Keratinocyte (primary cell): ENCODE results near the gene PCED1A. TPM values are rescaled to one million over a fixed set of nuclear protein-coding genes. Genes with fewer than 3 reads are reported as not detected.

Experiments
- DNase-seq: peaks from one replicate; pipeline ENCODE4 v3.0.0-alpha.2; 2011; ENCODE audit warnings: low read depth, missing footprints, low spot score
- FAIRE-seq: peaks from 2 replicates; lab custom pipeline; 2011; peaks lifted over from hg19 to GRCh38; lab: Jason Lieb, UNC
- H2AFZ ChIP-seq: 2 replicates; pipeline ENCODE4 v1.6.0; 2012; ENCODE audit warnings: low read length, control low read depth, inconsistent platforms; ENCODE audit not compliant: control insufficient read depth
- H3K27ac ChIP-seq: 2 replicates; pipeline ENCODE4 v1.5.1; 2011; ENCODE audit warnings: low read length; ENCODE audit not compliant: control insufficient read depth, insufficient read depth
- H3K27me3 ChIP-seq: 3 replicates; pipeline ENCODE4 v1.6.0; 2011; ENCODE audit warnings: low read length; ENCODE audit not compliant: control insufficient read depth, insufficient read depth; ENCODE audit errors: extremely low read depth
- H3K36me3 ChIP-seq, 2 experiments: 2 replicates in 1 of 2; 3 replicates in 1 of 2; pipeline ENCODE4 v1.5.1; 2011; ENCODE audit warnings: low read length in 2 of 2, mild to moderate bottlenecking in 1 of 2; ENCODE audit not compliant: control insufficient read depth in 2 of 2, insufficient read depth in 2 of 2; ENCODE audit errors: extremely low read depth in 1 of 2
- H3K4me1 ChIP-seq: 3 replicates; pipeline ENCODE4 v1.5.1; 2011; ENCODE audit warnings: low read length; ENCODE audit not compliant: control insufficient read depth, insufficient read depth; ENCODE audit errors: extremely low read depth
- H3K4me2 ChIP-seq: 3 replicates; pipeline ENCODE4 v1.6.0; 2011; ENCODE audit warnings: low read depth, low read length; ENCODE audit not compliant: control insufficient read depth, insufficient read depth; ENCODE audit errors: extremely low read depth
- H3K4me3 ChIP-seq, 3 experiments: fragments of 200-600 bp in 1 of 3; sonication (generic) in 1 of 3; 2 replicates in 2 of 3; 3 replicates in 1 of 3; pipeline ENCODE4 v1.5.1; 2011 to 2016; ENCODE audit warnings: low read length in 3 of 3, mild to moderate bottlenecking in 3 of 3, control low read depth in 2 of 3, inconsistent platforms in 1 of 3, low read depth in 1 of 3, mixed read lengths in 1 of 3, mixed run types in 1 of 3, moderate library complexity in 1 of 3; ENCODE audit not compliant: control insufficient read depth in 2 of 3, insufficient read depth in 2 of 3; ENCODE audit errors: extremely low read depth in 1 of 3
- H3K79me2 ChIP-seq: 2 replicates; pipeline ENCODE4 v1.6.0; 2012; ENCODE audit warnings: low read length; ENCODE audit not compliant: control insufficient read depth, insufficient read depth
- H3K9ac ChIP-seq: 3 replicates; pipeline ENCODE4 v1.6.0; 2011; ENCODE audit warnings: low read length; ENCODE audit not compliant: control insufficient read depth, insufficient read depth; ENCODE audit errors: extremely low read depth
- H3K9me1 ChIP-seq: 3 replicates; pipeline ENCODE4 v1.6.0; 2011; ENCODE audit warnings: low read length; ENCODE audit not compliant: control insufficient read depth, insufficient read depth; ENCODE audit errors: extremely low read depth
- H3K9me3 ChIP-seq: 2 replicates; pipeline ENCODE4 v1.5.1; 2012; ENCODE audit warnings: low read depth, low read length; ENCODE audit not compliant: control insufficient read depth
- H4K20me1 ChIP-seq: 3 replicates; pipeline ENCODE4 v1.6.0; 2011; ENCODE audit warnings: low read length; ENCODE audit not compliant: control insufficient read depth, insufficient read depth; ENCODE audit errors: extremely low read depth
- EZH2 ChIP-seq: IDR thresholded peaks from one replicate; pipeline ENCODE4 v1.6.1; 2012; ENCODE audit warnings: inconsistent platforms, mild to moderate bottlenecking, low read length, moderate library complexity
- dilution Hi-C: fragments of 300-500 bp; cut with MboI; formaldehyde crosslinking; loops from one replicate; pipeline ENCODE4 v1.7.0; 2020; ENCODE audit warnings: low sequenced_read_pairs; ENCODE audit not compliant: extremely low pct_ligation_motif_present
- polyA plus RNA-seq, 5 experiments: library from polyadenylated mRNA; depleted of rRNA in 3 of 5; stranded (reverse) in 3 of 5; stranded (forward) in 1 of 5; unstranded in 1 of 5; fragments of >200 nt; gene quantifications; 1 replicate in 1 of 5; 2 replicates in 3 of 5; 3 replicates in 1 of 5; pipeline versions ENCODE4 v1.2.1 to v1.2.3, GENCODE V29; 2011 to 2012; ENCODE audit warnings: missing spikeins in 2 of 5, low read depth in 1 of 5, low replicate concordance in 1 of 5
- TF ChIP-seq, protein P1 (sequence below), 3 experiments: IDR thresholded peaks in 1 of 3; conservative IDR thresholded peaks in 1 of 3; optimal IDR thresholded peaks in 1 of 3; 2 replicates in 2 of 3; 3 replicates in 1 of 3; pipeline versions ENCODE3 to v1.5.1; 2011; ENCODE audit warnings: low read length in 3 of 3, mild to moderate bottlenecking in 3 of 3, moderate library complexity in 2 of 3, control low read depth in 1 of 3, inconsistent platforms in 1 of 3; ENCODE audit not compliant: insufficient read depth in 2 of 3; ENCODE audit errors: extremely low read depth in 1 of 3

Gene PCED1A
- polyA plus RNA-seq, 1 donor (not counting 4 experiments of a cell fraction or from before 2014, with no cell fraction given), result 5.6 TPM

DNA sequence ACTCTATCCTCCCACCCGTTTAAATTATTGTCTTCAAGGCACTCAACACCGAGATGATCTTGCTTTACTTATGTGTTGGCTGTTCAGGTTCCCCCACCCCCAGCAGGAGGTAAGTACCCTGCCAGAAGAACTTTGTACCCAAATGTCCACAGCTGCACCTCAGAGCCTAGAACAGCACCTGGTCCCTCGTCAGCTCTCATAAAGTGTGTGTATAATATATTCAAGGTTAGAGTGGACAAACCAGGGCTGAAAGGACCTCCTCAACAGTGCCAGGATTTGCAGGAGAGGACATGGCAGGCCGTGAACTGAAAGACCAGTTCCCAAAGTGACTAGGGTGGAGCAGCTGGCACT lies 34.1 kb downstream of the PCED1A start:
- H3K9me3 ChIP-seq, result peaks cover 2% of the 10 kb centered on the region
- no peaks in the 10 kb centered on the region for H3K4me1 ChIP-seq
- no peak overlapping the region for H3K4me3 ChIP-seq
- FAIRE-seq (no peak), DNase-seq (no peak)
- no peaks in the 10 kb centered on the region for H3K36me3 ChIP-seq
- no peaks in the 10 kb centered on the region for H4K20me1 ChIP-seq
- dilution Hi-C loops, result no loop called here
- no peak overlapping the region for H3K4me2 ChIP-seq
- no peak overlapping the region for H3K9ac ChIP-seq
- H3K27me3 ChIP-seq, result peaks cover 65% of the 10 kb centered on the region
- H3K27ac ChIP-seq, result no peak overlapping the region
- H3K79me2 ChIP-seq, result no peaks in the 10 kb centered on the region
- no peak for TF ChIP-seq EZH2
- TF ChIP-seq, protein P1, sequence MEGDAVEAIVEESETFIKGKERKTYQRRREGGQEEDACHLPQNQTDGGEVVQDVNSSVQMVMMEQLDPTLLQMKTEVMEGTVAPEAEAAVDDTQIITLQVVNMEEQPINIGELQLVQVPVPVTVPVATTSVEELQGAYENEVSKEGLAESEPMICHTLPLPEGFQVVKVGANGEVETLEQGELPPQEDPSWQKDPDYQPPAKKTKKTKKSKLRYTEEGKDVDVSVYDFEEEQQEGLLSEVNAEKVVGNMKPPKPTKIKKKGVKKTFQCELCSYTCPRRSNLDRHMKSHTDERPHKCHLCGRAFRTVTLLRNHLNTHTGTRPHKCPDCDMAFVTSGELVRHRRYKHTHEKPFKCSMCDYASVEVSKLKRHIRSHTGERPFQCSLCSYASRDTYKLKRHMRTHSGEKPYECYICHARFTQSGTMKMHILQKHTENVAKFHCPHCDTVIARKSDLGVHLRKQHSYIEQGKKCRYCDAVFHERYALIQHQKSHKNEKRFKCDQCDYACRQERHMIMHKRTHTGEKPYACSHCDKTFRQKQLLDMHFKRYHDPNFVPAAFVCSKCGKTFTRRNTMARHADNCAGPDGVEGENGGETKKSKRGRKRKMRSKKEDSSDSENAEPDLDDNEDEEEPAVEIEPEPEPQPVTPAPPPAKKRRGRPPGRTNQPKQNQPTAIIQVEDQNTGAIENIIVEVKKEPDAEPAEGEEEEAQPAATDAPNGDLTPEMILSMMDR (optimal IDR thresholded peaks at IDR 0.05 in 1 of 3, IDR thresholded peaks at IDR 0.05 in 1 of 3, conservative IDR thresholded peaks at IDR 0.05 in 1 of 3; ENCODE audit: extremely low read depth in 1 of 3, insufficient read depth in 2 of 3, low read length in 3 of 3), result no peak
- no peaks in the 10 kb centered on the region for H3K9me1 ChIP-seq
- no peak overlapping the region for H2AFZ ChIP-seq

DNA sequence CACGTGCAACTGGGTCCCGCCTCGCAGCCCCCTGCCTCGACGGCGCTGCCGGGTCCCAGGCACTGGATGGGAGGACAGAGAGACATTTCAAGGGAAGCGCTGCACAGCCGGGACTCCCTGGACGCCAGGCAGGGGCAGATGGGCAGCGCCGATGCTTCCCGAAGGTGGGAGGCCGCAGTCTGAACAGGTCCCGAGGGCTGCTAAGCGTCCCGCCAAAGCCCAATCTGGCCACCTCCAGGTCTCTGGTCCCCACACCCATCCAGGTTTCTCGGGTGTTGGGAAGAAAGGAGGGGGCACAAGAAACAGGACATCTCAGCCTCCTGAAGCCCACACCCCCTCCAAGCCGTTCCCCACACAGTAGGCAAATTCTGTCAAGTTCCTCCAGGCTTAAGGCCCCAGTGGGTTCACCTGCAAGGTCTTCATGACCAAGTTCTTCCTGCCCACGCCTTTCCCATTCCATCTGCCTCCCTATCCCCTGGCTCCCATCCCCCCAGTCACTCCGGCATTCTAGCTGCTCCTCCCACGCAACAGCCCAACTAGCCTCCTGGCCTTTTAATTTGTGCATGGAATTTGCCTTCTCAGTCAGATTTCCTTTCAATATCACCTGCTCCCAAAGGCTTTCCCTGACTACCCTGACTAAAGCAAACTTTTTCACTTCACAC lies 34.6 kb downstream of the PCED1A start:
- Histone ChIP-seq H3K4me1 (no peaks in the 10 kb centered on the region), H3K27me3 (peaks cover 70% of the 10 kb centered on the region), H3K9ac (no peak overlapping the region), H3K9me3 (peaks cover 2% of the 10 kb centered on the region), H2AFZ (no peak overlapping the region), H3K9me1 (no peaks in the 10 kb centered on the region), H3K79me2 (no peaks in the 10 kb centered on the region), H3K4me2 (no peak overlapping the region), H4K20me1 (no peaks in the 10 kb centered on the region), H3K4me3 (no peak overlapping the region), H3K36me3 (no peaks in the 10 kb centered on the region), H3K27ac (no peak overlapping the region)
- peak; percentile 60 for TF ChIP-seq EZH2
- TF ChIP-seq, protein P1 (optimal IDR thresholded peaks at IDR 0.05 in 1 of 3, IDR thresholded peaks at IDR 0.05 in 1 of 3, conservative IDR thresholded peaks at IDR 0.05 in 1 of 3; ENCODE audit: extremely low read depth in 1 of 3, insufficient read depth in 2 of 3, low read length in 3 of 3), result no peak
- dilution Hi-C loops, result no loop called here
- DNase-seq, result no peak
- no peak for FAIRE-seq
